ENCODE measurements around the gene ANKRD9. TPM values are rescaled to one million over a fixed set of nuclear protein-coding genes. Genes with fewer than 3 reads are reported as not detected.

The ANKRD9 gene
- total and polyA plus RNA-seq, 12 donors: 2.6 to 105 (median 40.2) TPM

GRCh38 chr14:102538602-102539543, 29.3 kb upstream of the ANKRD9 start:
- Histone ChIP-seq H3K4me1 (replicated peaks in 1 of 2) (no peaks in the 10 kb centered on the region), H3K4me3 (no peak overlapping the region), H3K27me3 (peaks cover under 1% of the 10 kb centered on the region), H3K9me3 (replicated peaks in 1 of 3) (no peaks in the 10 kb centered on the region), H3K27ac (no peak overlapping the region), H3K36me3 (replicated peaks in 1 of 2) (no peaks in the 10 kb centered on the region)
- DNase-seq: no peak
- TF ChIP-seq POLR2A (IDR thresholded peaks at IDR 0.05) (no peak), CTCF (IDR thresholded peaks at IDR 0.05) (no peak)
- 63 to 91% (median 74%) methylated on average over 10 to 25 of the region's 25 CpGs for WGBS, 4 donors
- intact Hi-C loops (cut with DNase I): no loop called here

DNA sequence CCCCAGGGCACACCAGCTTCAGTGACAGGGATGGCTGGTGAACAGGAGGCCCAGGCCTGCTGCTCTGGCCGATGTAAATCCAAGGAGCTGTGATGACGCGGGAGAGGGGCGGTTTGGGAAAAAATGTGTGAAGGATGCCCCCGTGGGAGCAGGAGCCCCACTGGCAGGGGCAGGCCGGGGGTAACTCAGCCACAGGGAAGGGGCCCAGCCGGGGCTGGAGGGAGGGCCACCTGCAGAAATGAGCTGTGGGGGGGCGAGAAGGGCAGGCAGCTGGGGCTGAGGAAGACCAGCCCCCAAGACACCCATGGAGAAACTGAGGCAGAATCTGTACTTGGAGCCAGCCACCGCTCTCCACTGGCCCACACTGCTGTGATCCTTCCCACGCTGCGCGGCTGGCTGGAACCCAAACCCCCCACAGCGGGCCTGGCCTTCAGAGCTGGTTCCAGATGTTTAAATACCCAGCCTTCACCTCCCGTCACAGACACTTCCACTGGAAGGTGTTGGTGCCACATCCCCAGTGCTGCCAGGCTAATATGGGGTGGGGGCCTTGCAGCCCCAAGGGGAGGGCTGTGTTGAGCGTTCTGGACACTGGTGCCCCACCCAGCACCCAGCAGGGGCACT, 28.5 kb upstream of the ANKRD9 start:
- Histone ChIP-seq H3K4me3 (no peak overlapping the region), H3K27ac (no peak overlapping the region), H3K4me1 (replicated peaks in 1 of 2) (no peaks in the 10 kb centered on the region), H3K36me3 (replicated peaks in 1 of 2) (no peaks in the 10 kb centered on the region), H3K9me3 (replicated peaks in 1 of 3) (no peaks in the 10 kb centered on the region), H3K27me3 (no peaks in the 10 kb centered on the region)
- 59 to 72% (median 68%) methylated on average over 9 to 15 of the region's 15 CpGs for WGBS, 4 donors
- intact Hi-C loops (cut with DNase I): no loop called here
- TF ChIP-seq CTCF (IDR thresholded peaks at IDR 0.05) (no peak), POLR2A (IDR thresholded peaks at IDR 0.05) (no peak)
- no peak for DNase-seq

- Histone ChIP-seq H3K36me3 (replicated peaks in 1 of 2) (no peaks in the 10 kb centered on the region), H3K9me3 (replicated peaks in 1 of 3) (no peaks in the 10 kb centered on the region), H3K27ac (no peak overlapping the region), H3K4me3 (no peak overlapping the region), H3K27me3 (no peaks in the 10 kb centered on the region), H3K4me1 (replicated peaks in 1 of 2) (no peaks in the 10 kb centered on the region)
- no peak for TF ChIP-seq CTCF (IDR thresholded peaks at IDR 0.05)
- TF ChIP-seq POLR2A (IDR thresholded peaks at IDR 0.05): no peak
- intact Hi-C loops (cut with DNase I): loop anchor here in 1 of 2 donors (5.0 kb wide), 1 partner anchor 50 kb away; no protein-coding TSS in a partner anchor
- no peak for DNase-seq
- 48 to 66% (median 58%) methylated on average over 3 of the region's 3 CpGs for WGBS, 4 donors
Observed at GRCh38 chr14:102532204-102532658, 22.7 kb upstream of the ANKRD9 start.

DNA sequence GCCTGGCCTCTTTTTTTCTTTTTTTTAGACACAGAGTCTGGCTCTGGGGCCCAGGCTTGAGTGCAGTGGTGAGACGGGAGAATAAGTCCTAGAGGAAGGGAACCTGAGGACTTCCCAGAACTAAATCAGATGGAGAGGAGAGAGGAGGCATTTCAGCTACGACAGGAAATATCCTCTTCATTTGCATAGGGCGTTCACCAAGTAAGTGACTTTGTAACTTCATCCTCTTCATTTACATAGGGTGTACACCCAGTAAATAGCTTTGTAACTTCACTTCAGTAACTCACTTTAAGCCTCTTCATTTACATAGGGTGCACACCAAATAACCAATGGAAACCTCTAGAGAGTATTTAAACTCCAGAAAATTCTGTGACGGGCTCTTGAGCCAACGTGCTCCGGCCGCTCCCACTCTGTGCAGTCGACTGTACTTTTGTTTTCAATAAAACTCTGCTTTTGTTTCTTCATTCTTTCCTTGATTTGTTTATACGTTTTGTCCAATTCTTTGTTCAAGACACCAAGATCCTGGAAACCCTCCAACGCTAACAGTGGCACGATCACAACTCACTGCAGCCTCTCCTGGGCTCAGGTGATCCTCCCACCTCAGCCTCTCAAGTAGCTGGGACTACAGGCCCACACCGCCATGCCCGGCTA, 21.4 kb upstream of the ANKRD9 start:
- TF ChIP-seq POLR2A (IDR thresholded peaks at IDR 0.05): no peak
- TF ChIP-seq CTCF (IDR thresholded peaks at IDR 0.05): no peak
- Histone ChIP-seq H3K27me3 (no peaks in the 10 kb centered on the region), H3K27ac (no peak overlapping the region)

More for the DNA sequence above, 21.4 kb upstream of the ANKRD9 start:
- intact Hi-C loops (cut with DNase I): loop anchor here in 1 of 2 donors (5.0 kb wide), 1 partner anchor 51 kb away; no protein-coding TSS in a partner anchor
- WGBS, 4 donors: 69 to 77% (median 75%) methylated on average over 13 of the region's 13 CpGs
- no peaks in the 10 kb centered on the region for H3K36me3 ChIP-seq (replicated peaks in 1 of 2)
- H3K4me1 ChIP-seq (replicated peaks in 1 of 2): no peaks in the 10 kb centered on the region
- no peak overlapping the region for H3K4me3 ChIP-seq
- no peaks in the 10 kb centered on the region for H3K9me3 ChIP-seq (replicated peaks in 1 of 3)
- no peak for DNase-seq
